Fibroblast of upper back skin (primary cell): ENCODE measurements around the gene TSSC4.
"Not testable (repeated sequence)": the region's sequence is repeated elsewhere in the genome, so short reads cannot be mapped to it uniquely, and the experiment has no call there.

Experiments used
- DNase-seq: peaks from one replicate; pipeline ENCODE4 v3.0.0-alpha.2; 2013

TSSC4 gene

DNA sequence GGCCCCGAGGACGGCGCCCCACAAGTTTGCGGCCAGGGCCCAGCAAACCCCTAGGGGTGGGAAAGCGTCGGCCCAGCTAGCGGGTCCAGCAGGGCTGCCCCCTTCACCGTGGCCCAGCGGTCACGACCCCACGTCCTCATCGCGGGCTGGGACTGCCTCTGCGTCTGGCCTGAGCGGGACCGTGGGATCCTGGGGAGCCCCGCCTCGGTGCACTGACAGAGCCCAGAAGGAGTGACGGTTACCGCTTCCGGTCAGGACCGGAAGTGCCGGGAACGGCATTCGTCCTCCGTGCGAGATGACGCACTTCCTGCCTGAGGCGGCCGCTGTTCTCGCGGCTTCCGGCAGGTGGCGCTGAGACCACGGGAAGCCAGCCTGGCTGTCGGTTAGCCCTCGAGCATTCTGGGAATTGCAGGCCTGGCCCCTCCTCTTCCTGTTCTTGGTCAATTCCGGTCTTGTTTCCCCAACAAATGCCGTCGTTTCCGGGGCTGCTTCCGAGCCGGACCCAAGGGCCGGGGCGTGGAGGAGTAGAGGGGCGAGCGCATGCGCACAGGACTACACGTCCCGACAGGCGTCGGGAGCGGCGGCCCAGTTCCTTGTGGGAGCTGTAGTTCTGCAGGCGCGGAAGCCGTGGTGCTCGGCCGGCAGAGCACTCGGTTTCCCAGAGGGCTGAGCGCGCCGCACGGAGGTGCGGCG, at the start of gene TSSC4:
TSSC4 (plus strand) TSS at position 682 of the 693 bp plus-strand sequence. CDS start 1,884 bp downstream, outside the sequence.
- DNase-seq: peak; percentile 100

DNA sequence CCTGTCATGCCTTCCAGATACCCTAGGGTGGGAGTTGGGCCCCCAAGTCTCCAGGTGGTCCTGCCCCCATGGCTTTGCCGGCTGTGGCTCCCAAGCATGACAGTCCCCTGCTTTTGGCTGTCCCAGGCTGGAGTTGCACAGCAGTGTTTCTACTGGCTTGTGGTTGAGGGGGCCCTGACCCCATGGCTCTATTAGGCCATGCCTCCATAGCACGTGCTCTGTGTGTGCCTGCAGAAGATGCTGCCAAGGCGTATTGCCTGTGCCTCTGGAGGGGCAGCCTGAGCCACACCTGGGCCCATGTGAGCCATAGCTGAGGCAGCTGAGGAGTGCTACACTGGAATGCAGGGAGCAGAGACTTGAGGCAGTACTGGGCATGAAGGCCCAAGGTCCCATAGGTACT, 48.8 kb upstream of the TSSC4 start:
- no peak for DNase-seq

DNA sequence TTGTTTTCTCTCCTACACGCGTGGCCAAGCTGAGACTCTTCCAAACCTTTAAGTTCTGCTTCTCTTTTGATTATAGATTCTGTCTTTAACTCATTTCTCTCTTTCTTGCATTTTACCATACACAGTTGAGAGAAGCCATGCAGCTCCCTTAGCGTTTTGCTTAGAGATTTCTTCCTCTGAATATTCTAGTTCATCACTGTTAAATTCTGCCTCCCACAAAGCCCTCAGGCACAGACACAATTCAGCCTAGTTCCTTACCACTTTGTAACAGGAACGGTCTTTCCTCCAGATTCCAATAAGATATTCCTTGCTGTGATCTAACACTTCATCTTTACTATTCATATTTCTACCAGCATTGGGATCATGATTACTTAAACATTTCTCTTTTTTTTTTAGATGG, 48.1 kb upstream of the TSSC4 start:
- DNase-seq: no peak

GRCh38 chr11:2355000-2355644, 45.4 kb upstream of the TSSC4 start:
- DNase-seq: peak; percentile 18

DNA sequence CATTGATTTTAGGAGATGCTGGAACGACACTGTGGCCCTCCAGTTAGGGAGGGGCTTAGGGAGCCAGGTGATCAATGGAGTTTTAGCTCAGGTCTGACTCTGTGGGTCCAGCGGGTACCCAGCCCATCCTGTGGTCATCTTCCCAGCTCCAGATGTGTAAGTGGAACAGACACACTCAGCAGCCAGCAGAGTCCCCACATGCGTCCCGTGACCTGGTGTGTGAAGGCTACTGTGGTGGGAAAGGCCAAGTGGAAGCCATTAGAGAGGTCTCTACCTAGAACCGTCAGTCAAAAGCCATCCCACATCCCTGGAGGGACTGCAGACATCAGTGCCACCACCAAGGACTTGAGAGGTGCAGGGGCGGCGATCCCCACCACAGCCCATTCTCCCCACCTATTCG, 43.3 kb upstream of the TSSC4 start:
- no peak for DNase-seq

GRCh38 chr11:2357651-2358050, 42.9 kb upstream of the TSSC4 start:
- not testable (repeated sequence) for DNase-seq

DNA sequence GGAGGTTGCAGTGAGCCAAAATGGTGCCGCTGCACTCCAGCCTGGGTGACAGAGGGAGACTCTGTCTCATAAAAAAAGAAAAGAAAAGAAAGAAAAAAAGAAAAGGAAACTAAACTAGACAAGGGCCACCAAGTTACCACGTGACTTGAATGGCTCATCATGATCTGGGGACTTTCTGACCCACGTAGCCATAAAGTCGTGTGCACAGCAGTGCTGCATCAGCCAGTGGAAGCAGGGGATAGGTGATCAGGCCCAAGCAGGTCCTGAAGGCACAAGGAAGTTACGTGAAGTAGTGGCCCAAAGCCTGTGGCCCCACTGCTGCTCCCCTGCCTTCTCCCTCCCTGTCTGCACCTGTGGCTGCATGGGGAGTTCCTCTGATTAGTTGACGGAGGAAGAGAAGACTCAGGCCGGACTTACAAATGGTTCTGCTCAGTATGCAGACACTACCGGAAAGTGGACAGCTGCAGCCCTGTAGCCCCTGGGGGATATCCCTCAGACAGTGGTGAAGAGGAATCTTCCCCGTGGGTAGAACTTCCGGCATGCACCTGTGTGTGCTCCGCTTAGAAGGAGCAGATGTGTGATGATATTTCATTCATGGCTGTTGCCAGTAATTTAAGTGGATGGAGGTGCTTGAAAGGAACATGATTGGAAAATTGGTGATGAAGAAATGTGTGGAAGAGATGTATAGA, 41.7 kb upstream of the TSSC4 start:
- no peak for DNase-seq

- DNase-seq: no peak
Observed at GRCh38 chr11:2359557-2359956, 41.0 kb upstream of the TSSC4 start.

DNA sequence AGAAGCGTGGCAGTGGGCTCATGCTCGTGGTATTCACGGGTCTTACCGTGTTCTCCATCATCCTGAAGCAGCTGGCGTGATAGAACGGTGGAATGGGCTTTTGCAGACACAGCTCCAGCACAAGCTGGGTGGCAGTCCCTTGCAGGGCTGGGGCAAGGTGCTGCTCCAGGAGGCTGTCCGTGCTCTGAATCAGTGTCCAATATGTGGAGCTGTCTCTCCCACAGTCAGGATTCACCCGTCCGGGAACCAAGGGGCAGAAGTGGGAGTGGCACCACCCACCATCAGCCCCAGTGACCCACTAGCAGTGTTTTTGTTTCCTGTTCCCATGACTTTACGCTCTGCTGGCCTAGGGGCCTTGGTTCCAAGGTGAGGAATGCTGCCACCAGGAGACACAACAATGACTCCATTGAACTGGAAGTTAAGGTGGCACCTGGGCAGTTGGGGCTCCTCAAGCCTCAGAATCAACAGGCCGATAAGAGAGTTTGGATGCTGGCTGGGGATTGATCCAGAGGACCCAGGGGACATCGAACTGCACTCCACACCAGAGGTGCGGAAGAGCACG, 40.4 kb upstream of the TSSC4 start:
- DNase-seq: no peak

GRCh38 chr11:2361565-2361964, 39.0 kb upstream of the TSSC4 start:
- DNase-seq: no peak

DNA sequence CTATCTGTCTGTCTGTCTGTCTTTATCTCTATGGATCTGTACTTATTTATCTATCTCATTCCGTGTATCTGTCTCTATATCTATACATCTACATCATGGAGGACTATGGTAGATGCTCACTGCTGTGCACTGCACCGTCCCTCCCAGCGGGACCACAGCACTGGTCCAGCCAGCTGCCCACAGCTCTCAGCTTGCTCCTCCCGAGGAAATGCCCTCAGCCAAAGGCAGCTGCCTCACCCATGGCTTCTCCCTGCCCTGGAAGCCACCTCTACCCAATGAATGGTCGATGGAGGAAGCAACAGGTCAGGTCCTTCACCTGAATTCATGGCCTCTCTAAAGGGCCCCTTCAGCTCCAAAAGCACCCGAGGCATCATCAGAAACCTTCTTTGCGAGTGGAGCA, 38.1 kb upstream of the TSSC4 start:
- no peak for DNase-seq

DNA sequence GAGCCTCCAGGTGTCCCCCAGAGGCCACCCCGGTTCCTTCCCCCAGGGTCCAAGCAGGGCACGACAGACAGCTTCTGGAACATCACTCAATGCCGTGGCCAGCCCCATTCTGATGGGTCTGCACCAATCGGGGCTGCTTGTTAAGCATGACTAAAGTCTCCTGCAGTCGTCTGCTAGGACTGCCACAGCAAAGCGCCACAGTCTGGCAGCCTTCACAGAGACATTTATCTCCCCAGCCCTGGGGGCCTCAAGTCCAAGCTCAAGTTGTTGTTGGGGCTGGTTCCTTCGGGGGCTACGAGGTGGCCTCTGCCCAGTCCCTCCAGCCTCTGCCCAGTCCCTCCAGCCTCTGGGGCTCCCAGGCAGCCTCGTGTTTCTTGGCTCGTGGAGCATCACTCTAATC, 37.4 kb upstream of the TSSC4 start:
- DNase-seq: no peak

- DNase-seq: no peak
Observed at GRCh38 chr11:2363577-2364370, 36.8 kb upstream of the TSSC4 start.

DNA sequence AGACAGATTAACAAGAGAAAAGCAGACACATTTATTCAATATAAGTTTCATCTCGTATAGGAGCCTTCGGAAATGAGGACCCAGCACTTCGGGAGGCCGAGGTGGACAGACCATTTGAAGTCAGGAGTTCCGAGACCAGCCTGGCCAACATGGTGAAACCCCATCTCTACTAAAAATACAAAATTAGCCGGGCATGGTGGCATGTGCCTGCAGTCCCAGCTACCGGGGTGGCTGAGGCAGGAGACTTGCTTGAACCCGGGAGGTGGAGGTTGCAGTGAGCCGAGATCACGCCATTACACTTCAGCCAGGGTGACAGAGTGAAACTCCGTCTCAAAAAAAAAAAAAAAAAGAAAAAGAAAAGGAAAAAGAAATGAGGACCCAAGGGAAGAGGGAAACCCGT, 36.2 kb upstream of the TSSC4 start:
- not testable (repeated sequence) for DNase-seq

GRCh38 chr11:2365571-2366210, 34.9 kb upstream of the TSSC4 start:
- no peak for DNase-seq

DNA sequence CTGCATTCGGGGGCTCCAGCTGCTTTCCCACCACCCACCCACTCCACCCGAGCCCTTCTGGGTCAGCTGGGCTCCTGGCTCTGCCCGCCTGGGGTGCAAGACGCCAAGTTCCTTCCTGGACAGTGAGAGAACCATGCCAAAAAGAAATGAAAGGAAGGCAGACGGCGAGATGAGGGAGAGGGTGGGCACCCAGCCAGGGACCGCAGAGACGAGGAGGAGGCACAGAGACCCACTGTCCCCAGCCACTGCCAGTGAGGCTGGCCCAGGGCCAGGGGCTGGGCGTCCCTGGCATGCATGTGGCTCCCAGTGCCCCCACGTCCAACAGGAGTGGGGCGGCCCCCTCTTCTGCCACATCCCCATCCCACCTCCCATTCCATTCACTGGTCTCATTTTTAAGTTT, 34.3 kb upstream of the TSSC4 start:
- DNase-seq: no peak

GRCh38 chr11:2366733-2367132, 33.8 kb upstream of the TSSC4 start:
- no peak for DNase-seq

GRCh38 chr11:2367266-2368160, 33.0 kb upstream of the TSSC4 start:
- no peak for DNase-seq

- no peak for DNase-seq
Observed at GRCh38 chr11:2368178-2368850, 32.2 kb upstream of the TSSC4 start.

DNA sequence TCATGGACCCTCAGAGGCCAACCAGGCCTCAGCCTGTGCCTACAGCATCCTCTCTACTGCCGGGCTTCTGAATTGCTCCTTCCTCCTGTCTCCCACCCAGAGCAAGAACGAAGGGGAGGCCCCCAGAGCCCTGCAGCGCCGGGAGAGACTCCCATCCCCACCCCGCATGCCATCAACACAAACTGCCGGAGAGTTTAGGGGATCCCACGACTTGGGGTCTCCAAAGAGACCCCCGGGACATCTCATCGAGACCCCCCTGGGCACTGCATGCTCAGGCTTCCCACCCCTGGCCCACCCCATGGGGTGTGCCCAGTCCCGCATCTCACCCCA, 31.7 kb upstream of the TSSC4 start:
- DNase-seq: no peak

DNA sequence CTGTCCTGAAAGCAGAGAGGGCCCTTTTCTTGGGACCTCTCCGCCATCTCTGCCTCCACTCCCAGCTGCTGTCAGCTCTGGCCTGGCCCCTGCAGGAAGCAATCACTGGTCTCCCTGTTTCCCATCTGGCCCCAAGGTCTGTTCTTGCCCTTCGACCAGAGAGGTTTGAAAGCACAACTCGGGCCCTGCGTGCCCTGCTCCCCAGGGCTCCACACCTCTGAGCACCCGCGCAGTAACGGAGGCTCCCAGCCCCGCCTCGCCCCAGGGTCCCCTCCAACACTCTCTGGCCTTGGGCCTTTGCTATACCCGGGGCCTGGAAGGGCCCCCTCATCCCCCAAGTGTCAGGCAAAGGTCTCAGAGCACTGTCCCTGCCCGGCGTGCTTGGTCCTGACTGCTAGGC, 31.2 kb upstream of the TSSC4 start:
- no peak for DNase-seq
